GM18507 (cell line): ENCODE results near the gene SPINK5.

Source experiments
- DNase-seq: peaks from one replicate; pipeline ENCODE4 v3.0.0; 2011; ENCODE audit warnings: low read depth; ENCODE audit not compliant: insufficient read length; ENCODE audit errors: extremely low spot score
- FAIRE-seq: peaks from 2 replicates; lab custom pipeline; 2011; peaks lifted over from hg19 to GRCh38; lab: Jason Lieb, UNC

The SPINK5 gene

DNA sequence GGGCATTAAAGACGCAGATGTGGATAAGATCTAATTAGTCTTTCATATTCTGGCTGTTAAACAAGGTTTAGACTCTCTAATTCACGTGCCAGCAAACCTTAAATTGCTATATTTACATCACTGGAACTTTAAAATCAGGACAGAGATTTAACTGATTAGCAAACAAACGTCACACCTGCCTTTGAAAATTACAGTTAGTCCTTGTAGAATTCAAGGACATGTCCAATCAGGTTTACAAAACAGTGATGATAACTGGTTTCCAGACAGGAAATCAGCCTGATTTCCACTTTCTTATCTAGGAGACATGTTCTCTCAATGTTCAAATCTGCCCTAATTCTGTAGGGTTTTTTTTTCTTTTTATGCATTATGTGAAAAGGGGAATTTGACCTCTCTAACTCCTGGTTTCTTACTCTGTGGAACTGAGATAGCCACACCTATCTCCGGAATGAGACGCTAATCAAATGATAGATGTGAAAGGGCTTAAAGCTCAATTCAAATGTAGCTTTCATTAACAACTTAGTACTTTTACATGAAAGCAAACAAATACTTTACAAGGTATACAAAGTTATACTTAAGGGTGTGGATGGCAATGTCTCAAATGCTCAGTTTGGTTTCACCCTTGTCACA lies 26.5 kb downstream of the SPINK5 start:
- no peak for DNase-seq
- FAIRE-seq = no peak

DNA sequence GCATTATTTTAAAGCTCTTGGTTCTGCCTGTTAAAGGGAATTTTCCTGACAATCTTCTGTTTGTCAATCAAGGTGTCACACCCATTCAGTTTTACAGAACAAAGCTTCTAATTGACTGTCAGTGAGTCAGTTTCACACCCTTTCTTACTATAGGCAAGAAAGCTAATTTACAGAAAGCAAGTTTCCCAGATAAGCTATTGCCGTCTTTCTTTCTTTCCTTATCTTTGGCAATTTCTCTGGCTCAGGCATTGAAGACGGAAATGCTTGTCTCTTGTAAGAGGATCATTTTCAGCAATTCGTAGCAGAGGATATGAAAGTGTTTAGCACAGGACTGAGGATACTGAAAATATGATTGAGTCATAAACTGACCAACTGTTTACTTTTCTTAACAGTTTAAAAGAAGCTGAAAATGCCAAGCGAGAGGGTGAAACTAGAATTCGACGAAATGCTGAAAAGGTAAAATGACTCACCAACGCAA lies 27.0 kb downstream of the SPINK5 start:
- FAIRE-seq = no peak
- DNase-seq = no peak

DNA sequence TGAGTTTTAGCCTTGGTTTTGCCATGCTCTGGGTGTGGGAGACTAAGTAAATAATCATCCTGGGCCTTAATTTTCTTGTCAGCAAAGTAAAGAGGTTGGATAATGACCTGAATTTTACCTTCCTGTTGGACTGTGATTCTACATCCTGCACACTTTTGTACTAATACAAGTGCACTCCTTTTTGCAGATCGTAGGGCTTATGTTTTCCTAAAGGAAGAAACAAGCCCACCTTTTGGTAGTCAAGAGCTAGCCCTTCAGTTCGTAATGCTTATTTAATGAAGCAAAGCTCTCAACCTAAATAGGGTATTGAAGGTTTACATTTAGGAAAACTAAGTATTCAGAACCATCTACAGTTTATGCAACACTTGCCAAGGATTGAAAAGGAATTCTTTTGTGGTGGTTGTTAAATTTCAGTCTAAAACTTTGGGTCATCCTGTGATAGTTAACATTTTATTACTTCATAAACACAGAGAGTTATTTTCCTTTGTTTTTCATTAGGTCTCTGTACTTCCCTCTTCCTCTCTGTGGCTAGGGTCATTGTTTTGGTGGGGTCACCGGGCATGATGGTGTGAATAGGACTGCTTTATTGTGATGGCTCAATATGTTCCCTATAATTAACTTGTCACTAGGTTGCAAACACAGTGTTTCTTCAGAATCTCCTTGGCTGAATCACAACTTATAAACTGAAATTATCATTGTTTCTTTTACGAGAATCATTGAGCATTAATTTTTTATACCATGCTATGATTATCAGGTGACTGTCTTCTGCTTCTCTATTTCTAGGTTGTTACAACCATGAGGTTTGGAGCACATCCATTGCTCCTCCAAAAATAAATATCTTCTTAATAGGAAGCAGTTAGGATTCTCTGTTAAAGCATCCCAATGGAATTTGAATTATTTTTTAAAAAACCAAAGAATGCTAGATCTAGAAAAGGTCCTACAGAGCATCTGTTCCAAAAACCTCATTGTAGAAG lies 28.5 kb downstream of the SPINK5 start:
- FAIRE-seq (no peak), DNase-seq (no peak)

DNA sequence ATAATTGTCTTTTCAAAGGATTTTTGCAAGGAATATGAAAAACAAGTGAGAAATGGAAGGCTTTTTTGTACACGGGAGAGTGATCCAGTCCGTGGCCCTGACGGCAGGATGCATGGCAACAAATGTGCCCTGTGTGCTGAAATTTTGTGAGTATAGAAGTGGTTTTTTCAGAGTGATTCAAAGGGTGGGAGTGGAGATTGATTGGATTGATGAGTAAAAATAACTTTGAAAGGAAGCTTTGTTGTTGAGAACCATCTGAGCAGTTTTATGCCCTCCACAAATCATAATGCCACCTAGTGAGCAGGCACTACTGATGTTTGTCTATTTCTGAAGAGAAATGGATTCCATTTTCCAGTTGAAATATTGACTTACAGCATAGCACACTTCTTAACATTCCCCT lies 30.6 kb downstream of the SPINK5 start:
- FAIRE-seq = no peak
- DNase-seq = no peak

DNA sequence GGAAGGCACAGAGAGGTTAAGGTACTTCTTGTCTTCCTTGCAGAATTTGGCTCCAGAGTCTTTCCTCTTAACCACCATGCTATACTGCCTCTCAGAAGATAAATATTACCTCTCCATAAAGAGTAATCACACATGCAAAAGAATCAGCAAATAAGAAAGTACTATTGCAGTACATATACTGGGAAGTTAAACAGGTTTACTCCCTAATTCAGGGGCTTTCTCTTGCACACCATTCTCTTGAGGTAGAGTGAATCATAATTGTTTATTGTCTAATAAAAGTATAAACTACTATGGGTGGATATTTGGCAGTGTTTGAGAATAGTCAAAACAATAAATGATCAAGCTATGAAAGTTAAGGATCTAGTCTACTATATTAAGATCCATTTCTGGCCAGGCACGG lies 40.4 kb downstream of the SPINK5 start:
- FAIRE-seq = no peak
- DNase-seq = no peak

DNA sequence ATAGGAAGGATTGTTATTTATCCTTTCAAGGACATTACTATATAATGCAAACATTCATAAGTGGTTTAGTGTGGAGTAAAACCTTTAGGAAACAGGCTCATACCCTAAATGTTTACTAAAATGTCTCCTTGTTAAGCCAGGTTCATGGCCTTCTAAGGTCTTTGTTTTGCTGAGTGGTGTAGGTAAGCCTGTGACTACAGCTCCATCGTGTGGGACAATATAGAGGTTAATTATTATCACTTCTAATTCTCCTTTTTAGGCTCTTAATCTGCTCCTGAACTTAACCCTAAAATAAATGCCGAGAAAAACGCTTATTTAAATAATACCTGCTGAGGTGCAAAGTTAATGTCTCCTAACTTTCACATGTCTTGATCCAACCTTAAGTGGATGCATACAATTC lies 43.8 kb downstream of the SPINK5 start:
- FAIRE-seq = no peak
- no peak for DNase-seq

DNA sequence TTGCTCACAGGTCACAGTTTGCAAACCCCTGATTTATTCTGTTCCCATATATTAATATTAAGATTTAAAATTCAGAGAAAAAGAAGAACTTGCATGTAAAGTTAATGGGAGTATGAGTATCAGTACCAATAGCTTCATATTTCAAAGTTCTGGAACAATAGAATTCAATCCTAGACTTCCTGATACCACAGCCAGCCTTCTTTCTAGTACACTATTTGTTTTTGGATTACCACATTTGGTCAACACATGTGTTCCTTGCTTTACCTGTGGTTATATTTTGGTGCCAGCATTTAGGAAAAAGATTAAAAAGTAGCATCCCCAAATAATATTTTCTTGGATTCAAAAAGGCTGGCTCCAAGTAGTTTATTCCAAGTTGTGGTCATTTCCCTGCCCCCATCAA lies 49.5 kb downstream of the SPINK5 start:
- FAIRE-seq = no peak
- DNase-seq = no peak

DNA sequence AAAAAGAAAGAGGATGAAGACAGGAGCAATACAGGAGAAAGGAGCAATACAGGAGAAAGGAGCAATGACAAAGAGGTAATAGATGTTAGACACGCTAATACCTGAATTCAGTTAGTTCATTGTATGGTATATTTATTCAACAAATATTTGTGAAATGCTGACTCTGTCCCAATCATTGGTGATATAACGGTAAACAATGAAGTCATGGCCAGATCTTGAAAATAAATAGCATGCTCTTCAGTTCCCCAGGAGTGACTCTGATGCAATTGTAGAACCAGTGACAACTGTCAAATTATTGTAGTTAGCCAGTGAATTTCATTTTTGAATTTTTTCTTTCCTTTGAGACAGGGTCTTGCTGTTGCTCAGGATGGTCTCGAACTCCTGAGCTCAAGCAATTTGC lies 56.5 kb downstream of the SPINK5 start:
- DNase-seq (no peak), FAIRE-seq (no peak)

DNA sequence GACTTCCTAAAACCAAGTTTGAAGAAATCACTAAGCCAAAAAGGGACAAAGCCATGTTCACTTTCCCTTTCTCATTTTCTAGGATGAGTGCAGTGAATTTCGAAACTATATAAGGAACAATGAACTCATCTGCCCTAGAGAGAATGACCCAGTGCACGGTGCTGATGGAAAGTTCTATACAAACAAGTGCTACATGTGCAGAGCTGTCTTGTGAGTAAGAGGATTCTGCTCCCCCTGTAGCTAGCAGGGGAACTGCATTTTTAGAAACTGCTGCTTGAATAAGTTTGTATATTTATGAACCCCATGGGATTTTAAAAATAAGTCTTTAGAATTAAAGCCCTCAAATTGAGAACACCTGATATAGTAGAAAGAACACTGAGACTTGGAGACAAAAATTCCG lies 61.9 kb downstream of the SPINK5 start:
- no peak for DNase-seq
- no peak for FAIRE-seq

DNA sequence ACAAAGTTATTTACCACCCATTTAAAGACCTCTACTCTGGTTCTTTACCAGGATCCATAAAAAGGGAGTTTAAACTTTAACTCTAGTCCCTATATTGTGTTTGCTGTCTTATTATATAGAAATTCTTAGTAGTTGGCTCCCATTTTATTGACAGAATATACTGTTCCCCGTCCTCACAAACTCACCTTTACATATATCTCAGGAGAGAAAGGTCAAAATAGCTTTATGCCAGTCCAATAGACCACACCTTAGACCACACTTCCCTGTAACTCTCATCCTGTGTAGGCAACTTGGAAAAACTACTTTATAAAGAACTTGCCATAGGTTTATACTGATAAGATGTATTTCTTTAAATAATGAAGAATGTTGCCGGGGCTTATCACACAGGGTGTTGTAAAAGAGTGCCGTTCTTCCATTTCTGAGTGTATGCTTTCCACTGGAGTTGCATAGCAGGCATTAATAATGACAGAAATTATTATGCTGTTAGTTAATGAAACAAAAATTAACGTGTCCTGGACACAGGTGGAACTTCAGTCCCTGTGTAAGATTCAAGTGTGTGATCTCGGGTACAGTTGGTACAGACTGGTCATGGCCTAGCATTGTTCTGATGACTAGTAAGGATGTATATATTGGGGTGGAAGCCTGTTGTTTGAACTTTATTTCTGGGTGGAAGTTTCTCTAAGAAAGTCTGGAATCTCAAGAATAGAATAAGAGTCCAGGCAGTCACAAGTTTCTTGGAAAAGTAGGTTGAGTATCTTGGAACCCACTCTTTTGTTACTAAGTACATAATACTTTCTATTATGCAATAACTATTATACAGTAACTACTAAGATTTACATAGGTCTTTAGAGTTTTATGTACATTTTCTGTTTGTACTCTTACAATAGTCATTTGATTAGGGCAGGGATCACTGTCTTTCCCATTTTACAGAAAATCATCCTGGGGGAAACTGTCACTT lies 71.6 kb downstream of the SPINK5 start:
- FAIRE-seq = no peak

DNA sequence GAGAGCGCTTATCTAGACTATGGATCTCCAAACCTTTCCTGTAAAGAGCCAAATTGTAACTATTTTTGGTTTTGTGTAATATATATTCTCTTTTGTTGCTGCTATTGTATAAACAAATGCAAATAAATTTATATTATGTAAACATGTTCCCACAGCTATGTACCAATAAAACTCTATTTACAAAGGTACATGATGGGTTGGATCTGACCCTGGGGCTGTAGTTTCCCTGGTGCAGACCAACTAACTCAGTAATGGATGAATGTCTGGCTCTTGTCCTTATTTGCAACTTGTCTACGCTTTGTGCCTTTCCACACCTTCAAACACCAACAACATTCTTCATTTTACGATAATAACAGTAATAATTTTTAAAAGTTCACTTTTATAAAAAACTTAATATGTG lies 77.1 kb downstream of the SPINK5 start:
- DNase-seq (no peak), FAIRE-seq (no peak)

More for the DNA sequence above, 71.6 kb downstream of the SPINK5 start:
- no peak for DNase-seq

DNA sequence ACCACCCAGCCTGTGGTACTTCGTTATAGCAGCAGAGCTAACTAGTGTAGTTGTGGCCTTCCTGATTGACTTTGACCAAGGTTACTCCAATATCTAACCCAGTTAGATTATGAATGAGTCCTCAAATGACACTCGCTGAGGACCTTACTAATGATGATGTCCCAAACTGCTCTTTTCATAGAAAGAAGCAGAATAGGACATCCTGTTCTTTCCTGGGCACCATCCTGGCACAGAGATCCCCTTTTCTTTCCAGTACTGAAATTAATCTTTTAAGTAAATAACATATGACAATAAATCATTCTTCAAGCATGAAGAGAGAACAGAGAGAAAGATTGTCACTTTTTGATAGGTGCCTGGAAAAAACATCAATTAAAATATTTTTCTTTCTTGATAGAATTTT lies 77.9 kb downstream of the SPINK5 start:
- no peak for FAIRE-seq
- no peak for DNase-seq

DNA sequence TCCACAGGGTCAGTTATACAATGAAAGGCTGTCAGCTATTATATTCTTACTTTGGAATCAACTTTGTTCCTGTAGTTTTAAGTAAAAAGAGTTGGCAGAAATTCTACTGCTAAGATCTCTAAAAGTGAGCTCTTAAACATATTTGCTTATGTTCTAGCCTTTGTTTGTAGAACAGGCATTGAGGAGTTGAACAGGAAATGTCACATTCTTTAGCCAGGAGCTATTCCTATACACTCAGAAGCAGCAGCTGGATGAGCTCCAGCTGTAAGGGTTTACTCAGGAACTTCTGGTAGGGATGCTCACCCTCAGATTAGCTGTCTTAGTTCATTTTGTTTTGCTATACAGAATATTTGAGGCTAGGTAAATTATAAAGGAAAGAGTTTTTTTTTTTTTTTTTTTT lies 82.1 kb downstream of the SPINK5 start:
- no peak for DNase-seq

DNA sequence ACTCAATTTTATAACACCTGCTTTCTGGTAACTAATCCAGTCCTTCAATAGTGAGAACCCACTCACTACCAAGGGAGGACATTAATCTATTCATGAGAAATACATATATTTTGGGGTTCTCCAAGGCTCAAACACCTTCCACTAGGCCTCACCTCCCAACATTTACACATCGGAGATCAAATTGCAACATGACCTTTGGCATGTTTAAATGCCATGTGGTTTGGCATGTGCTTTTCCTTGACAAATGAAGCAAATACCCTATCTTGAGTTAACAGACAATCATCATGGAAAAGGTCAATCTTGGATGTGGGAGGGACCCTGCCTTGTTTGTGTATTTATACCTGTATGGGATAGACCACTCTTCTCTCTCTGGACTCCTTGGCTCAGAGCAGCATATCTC lies 82.7 kb downstream of the SPINK5 start:
- FAIRE-seq = no peak
- DNase-seq = no peak

More for the DNA sequence above, 82.1 kb downstream of the SPINK5 start:
- FAIRE-seq = no peak

DNA sequence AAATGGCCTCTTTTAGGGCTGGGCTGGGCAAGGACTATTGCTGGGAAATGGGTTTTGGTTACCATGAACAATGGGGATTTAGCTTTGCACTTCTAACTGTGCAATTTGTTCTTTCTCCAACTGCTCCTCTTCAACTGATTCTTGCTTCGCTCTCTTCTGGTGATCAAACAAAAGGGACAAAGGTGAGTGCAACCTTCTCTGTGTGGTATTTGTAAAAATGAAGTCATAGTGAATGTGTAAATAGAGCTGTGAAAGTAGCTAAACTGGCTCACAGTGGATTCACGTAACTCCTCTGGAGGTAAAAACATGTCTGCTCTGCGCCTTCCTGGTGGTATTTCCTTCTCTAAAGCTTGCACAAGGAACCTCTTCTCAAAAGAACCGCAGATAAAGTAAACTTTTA lies 83.6 kb downstream of the SPINK5 start:
- no peak for DNase-seq
- FAIRE-seq = no peak

DNA sequence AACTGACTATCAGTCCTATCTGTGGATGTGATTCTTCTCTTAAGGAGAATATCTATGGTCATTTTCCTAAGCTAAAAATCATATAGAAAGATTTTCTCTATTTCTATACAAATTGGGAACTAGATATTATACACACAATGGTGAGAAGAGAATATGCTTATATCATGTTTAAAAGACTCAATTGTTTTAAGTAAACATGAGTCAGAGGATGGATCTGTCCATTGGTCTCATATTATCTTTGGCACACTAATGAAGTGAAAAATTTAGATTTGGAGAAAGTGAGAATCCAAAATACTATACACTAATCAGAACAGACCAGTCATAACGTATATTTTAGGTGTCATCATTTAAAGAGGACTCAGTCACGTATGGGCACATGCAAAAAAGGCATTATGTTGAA lies 88.1 kb downstream of the SPINK5 start:
- no peak for DNase-seq
- FAIRE-seq = no peak

DNA sequence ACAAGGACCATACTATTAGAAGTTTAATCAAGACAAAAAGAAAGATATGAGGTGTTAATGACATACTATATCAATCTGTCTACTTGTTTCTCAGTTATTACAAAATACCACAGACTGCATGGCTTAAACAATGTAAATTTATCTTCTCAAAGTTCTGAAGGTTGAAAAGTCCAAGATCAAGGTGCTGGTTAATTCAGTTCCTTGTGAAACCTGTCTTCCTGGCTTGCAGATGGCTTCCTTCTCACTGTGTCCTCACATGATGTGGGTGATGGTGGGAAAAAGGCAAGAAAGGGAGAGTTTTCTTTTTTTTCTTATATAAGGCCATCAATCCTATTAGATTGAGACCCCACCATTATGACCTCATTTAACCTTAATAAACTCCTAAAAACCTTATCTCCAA lies 89.0 kb downstream of the SPINK5 start:
- FAIRE-seq = no peak

DNA sequence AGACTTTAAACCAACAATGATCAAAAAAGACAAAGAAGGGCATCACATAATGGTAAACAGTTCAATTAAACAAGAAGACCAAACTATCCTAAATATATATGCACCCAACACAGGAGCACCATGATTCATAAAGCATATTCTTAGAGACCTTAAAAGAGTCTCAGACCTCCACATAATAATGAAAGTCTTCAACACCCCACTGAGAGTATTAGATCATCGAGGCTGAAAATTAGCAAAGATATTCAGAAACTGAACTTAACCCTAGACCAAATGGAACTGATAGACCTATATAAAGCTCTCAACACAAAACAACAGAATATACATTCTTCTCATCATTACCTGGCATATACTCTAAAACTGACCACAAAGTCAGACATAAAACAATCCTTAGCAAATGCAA lies 92.8 kb downstream of the SPINK5 start:
- FAIRE-seq = no peak
- DNase-seq = no peak

More for the DNA sequence above, 89.0 kb downstream of the SPINK5 start:
- DNase-seq = no peak

DNA sequence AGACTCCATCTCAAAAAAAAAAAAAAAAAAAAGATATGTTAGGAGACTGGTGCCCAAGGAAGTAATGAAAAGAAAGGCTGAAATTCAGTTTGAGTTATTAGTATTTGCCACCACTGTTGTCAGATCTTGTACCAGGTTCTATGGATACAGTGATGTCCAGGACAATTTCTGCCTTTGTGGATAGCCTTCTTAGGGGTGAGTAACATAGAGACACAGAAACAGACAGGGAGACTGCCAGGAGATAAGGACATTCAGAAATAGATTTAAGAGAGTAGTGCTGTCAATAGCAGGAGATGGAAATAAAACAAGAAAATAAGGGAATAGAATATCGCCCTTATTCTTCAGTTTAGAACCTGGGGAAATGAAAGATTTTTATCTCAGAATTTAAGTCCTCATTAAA lies 98.3 kb downstream of the SPINK5 start:
- no peak for DNase-seq
- no peak for FAIRE-seq

DNA sequence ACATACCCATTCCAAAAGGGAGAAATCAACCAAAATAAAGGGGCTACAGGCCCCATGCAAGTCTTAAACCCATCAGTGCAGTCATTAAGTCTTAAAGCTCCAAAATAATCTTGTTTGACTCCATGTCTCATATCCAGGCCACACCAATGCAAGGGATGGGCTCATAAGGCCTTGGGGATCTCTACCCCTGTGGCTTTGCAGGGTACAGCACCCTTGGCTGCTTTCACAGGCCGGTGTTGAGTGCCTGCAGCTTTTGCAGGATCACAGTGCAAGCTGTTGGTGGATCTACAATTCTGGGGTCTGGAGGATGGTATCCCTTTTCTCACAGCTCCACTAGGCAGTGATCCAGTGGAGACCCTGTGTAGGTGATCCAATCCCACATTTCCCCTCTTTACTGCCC lies 99.6 kb downstream of the SPINK5 start:
- no peak for FAIRE-seq
- DNase-seq = no peak
